HG03103 (cell line): ENCODE data around the gene GBX2.

Experiments used
- ATAC-seq: cut with Tn5 transposase; IDR thresholded peaks from one replicate; pipeline ENCODE4 v1.9.1; 2021; ENCODE audit warnings: low read depth; ENCODE audit not compliant: unreplicated experiment

The GBX2 gene

GRCh38 chr2:236169741-236170589 is 1.8 kb upstream of the GBX2 start:
- ATAC-seq = no peak

- no peak for ATAC-seq
Observed at GRCh38 chr2:236169151-236169721, 1.1 kb upstream of the GBX2 start.

- ATAC-seq = no peak
Observed at GRCh38 chr2:236167297-236168109, 683 bp downstream of the GBX2 start.

GRCh38 chr2:236166796-236167296 is 1.3 kb downstream of the GBX2 start:
- no peak for ATAC-seq

GRCh38 chr2:236165842-236166795 is 2.1 kb downstream of the GBX2 start:
- no peak for ATAC-seq

GRCh38 chr2:236164925-236165841 is 3.0 kb downstream of the GBX2 start:
- no peak for ATAC-seq

GRCh38 chr2:236164201-236164924 is 3.8 kb downstream of the GBX2 start:
- ATAC-seq = no peak

GRCh38 chr2:236163471-236164200 is 4.5 kb downstream of the GBX2 start:
- ATAC-seq = no peak

- no peak for ATAC-seq
Observed at GRCh38 chr2:236162882-236163470, 5.2 kb downstream of the GBX2 start.

GRCh38 chr2:236162031-236162845 is 5.9 kb downstream of the GBX2 start:
- ATAC-seq = no peak

GRCh38 chr2:236161531-236161930 is 6.7 kb downstream of the GBX2 start:
- no peak for ATAC-seq

- ATAC-seq = no peak
Observed at GRCh38 chr2:236161082-236161462, 7.1 kb downstream of the GBX2 start.

GRCh38 chr2:236160366-236161081 is 7.7 kb downstream of the GBX2 start:
- ATAC-seq = no peak

GRCh38 chr2:236159778-236160170 is 8.4 kb downstream of the GBX2 start:
- no peak for ATAC-seq

- ATAC-seq = no peak
Observed at GRCh38 chr2:236158969-236159777, 9.0 kb downstream of the GBX2 start.
